Mesenchymal stem cell (in vitro differentiated cells and primary cell): ENCODE data around the gene CIRBP.

Experiments used
- DNase-seq: peaks from one replicate; pipeline ENCODE4 v3.0.0-alpha.2; 2013
- H2AFZ ChIP-seq: one replicate; pipeline ENCODE4 v1.6.1; 2013; ENCODE audit warnings: low read depth, mild to moderate bottlenecking, control low read depth, inconsistent platforms, low read length, moderate library complexity
- H2AK5ac ChIP-seq: 2 replicates; pipeline ENCODE4 v1.6.1; 2013; ENCODE audit warnings: low read length, moderate library complexity, mild to moderate bottlenecking, inconsistent platforms; ENCODE audit not compliant: severe bottlenecking
- H2BK120ac ChIP-seq: one replicate; pipeline ENCODE4 v1.6.1; 2013; ENCODE audit warnings: low read depth, mild to moderate bottlenecking, inconsistent platforms, low read length, moderate library complexity
- H2BK12ac ChIP-seq, 2 experiments: one replicate each; pipeline ENCODE4 v1.6.1; 2013; ENCODE audit warnings: inconsistent platforms in 2 of 2, low read length in 2 of 2, mild to moderate bottlenecking in 2 of 2, moderate library complexity in 2 of 2, control low read depth in 1 of 2
- H2BK15ac ChIP-seq: one replicate; pipeline ENCODE4 v1.6.1; 2013; ENCODE audit warnings: mild to moderate bottlenecking, low read depth, inconsistent platforms; ENCODE audit not compliant: poor library complexity, severe bottlenecking
- H2BK5ac ChIP-seq: 2 replicates; pipeline ENCODE4 v1.6.1; 2013; ENCODE audit warnings: low read depth, mild to moderate bottlenecking, low read length, control low read depth, inconsistent platforms; ENCODE audit not compliant: poor library complexity, severe bottlenecking
- H3K14ac ChIP-seq, 2 experiments: one replicate each; pipeline ENCODE4 v1.6.1; 2013; ENCODE audit warnings: inconsistent platforms in 2 of 2, low read length in 2 of 2, control low read depth in 1 of 2, mild to moderate bottlenecking in 1 of 2, moderate library complexity in 1 of 2
- H3K18ac ChIP-seq, 2 experiments: one replicate each; pipeline ENCODE4 v1.6.1; 2013; ENCODE audit warnings: inconsistent platforms in 2 of 2, low read length in 2 of 2, control low read depth in 1 of 2, low read depth in 1 of 2, mild to moderate bottlenecking in 1 of 2
- H3K23ac ChIP-seq, 2 experiments: one replicate each; pipeline ENCODE4 v1.6.1; 2013; ENCODE audit warnings: inconsistent platforms in 2 of 2, low read length in 2 of 2, mild to moderate bottlenecking in 2 of 2, moderate library complexity in 2 of 2, control low read depth in 1 of 2
- H3K27ac ChIP-seq: 2 replicates; pipeline ENCODE4 v1.5.1; 2013; ENCODE audit warnings: mild to moderate bottlenecking, moderate library complexity, low read length, control low read depth, inconsistent platforms; ENCODE audit not compliant: poor library complexity, severe bottlenecking
- H3K27me3 ChIP-seq, 2 experiments: 2 replicates each; pipeline versions ENCODE4 v1.6.1 to v1.7.0; 2013; ENCODE audit warnings: low read length in 2 of 2, mild to moderate bottlenecking in 2 of 2, moderate library complexity in 2 of 2, control low read depth in 1 of 2, inconsistent platforms in 1 of 2; ENCODE audit not compliant: control insufficient read depth in 1 of 2, insufficient read depth in 1 of 2
- H3K36me3 ChIP-seq, 2 experiments: 2 replicates each; pipeline versions ENCODE4 v1.6.1 to v1.7.0; 2013; ENCODE audit warnings: low read length in 2 of 2, control low read depth in 1 of 2, inconsistent platforms in 1 of 2, low read depth in 1 of 2, mild to moderate bottlenecking in 1 of 2; ENCODE audit not compliant: insufficient read depth in 2 of 2, control insufficient read depth in 1 of 2
- H3K4ac ChIP-seq, 2 experiments: one replicate each; pipeline ENCODE4 v1.6.1; 2013; ENCODE audit warnings: inconsistent platforms in 2 of 2, low read length in 2 of 2, mild to moderate bottlenecking in 2 of 2, moderate library complexity in 2 of 2, control low read depth in 1 of 2, low read depth in 1 of 2
- H3K4me1 ChIP-seq: 2 replicates; pipeline ENCODE4 v1.6.1; 2013; ENCODE audit warnings: low read depth, low read length, control low read depth; ENCODE audit not compliant: control insufficient read depth, insufficient read depth
- H3K4me2 ChIP-seq: 2 replicates; pipeline ENCODE4 v1.6.1; 2013; ENCODE audit warnings: low read length, mild to moderate bottlenecking, inconsistent platforms; ENCODE audit not compliant: poor library complexity, severe bottlenecking
- H3K4me3 ChIP-seq, 2 experiments: 2 replicates each; pipeline versions ENCODE4 v1.5.1 to v1.7.0; 2013; ENCODE audit warnings: low read length in 2 of 2, mild to moderate bottlenecking in 2 of 2, control low read depth in 1 of 2, low read depth in 1 of 2; ENCODE audit not compliant: insufficient read depth in 1 of 2
- H3K79me1 ChIP-seq: replicated peaks from 2 replicates; pipeline ENCODE4 v1.6.1; 2013; ENCODE audit warnings: mild to moderate bottlenecking, control low read depth, low read length, inconsistent platforms; ENCODE audit not compliant: poor library complexity, severe bottlenecking
- H3K9ac ChIP-seq: 2 replicates; pipeline ENCODE4 v1.7.0; 2013; ENCODE audit warnings: mild to moderate bottlenecking, low read length, moderate library complexity
- H3K9me3 ChIP-seq: 2 replicates; pipeline ENCODE4 v1.7.0; 2013; ENCODE audit warnings: mild to moderate bottlenecking, low read length; ENCODE audit not compliant: control insufficient read depth
- H4K8ac ChIP-seq: one replicate; pipeline ENCODE4 v1.6.1; 2013; ENCODE audit warnings: inconsistent platforms, mild to moderate bottlenecking, low read length, moderate library complexity
- H4K91ac ChIP-seq: one replicate; pipeline ENCODE4 v1.6.1; 2013; ENCODE audit warnings: mild to moderate bottlenecking, low read length, inconsistent platforms
- WGBS: methylation state at CpG from one replicate; pipeline ENCODE4 v1.1.7; 2013; ENCODE audit warnings: mixed read lengths; 5-methylcytosine and 5-hydroxymethylcytosine counted together

The CIRBP gene

GRCh38 chr19:1291761-1292418 is 22.8 kb downstream of the CIRBP start:
- no peak overlapping the region for H4K91ac ChIP-seq
- no peak overlapping the region for H3K14ac ChIP-seq
- no peak overlapping the region for H3K27ac ChIP-seq
- no peak overlapping the region for H2AK5ac ChIP-seq
- no peaks in the 10 kb centered on the region for H3K79me1 ChIP-seq
- no peak overlapping the region for H2BK15ac ChIP-seq
- H3K23ac ChIP-seq = no peak overlapping the region
- H3K36me3 ChIP-seq = no peaks in the 10 kb centered on the region
- no peaks in the 10 kb centered on the region for H3K9me3 ChIP-seq
- H2BK5ac ChIP-seq = no peak overlapping the region
- H3K4me3 ChIP-seq = no peak overlapping the region
- H3K4me1 ChIP-seq = peaks cover 17% of the 10 kb centered on the region
- H2BK12ac ChIP-seq = no peak overlapping the region
- no peak overlapping the region for H3K9ac ChIP-seq
- H3K27me3 ChIP-seq = peaks cover 53 to 93% of the 10 kb centered on the region in 2 experiments
- no peak overlapping the region for H2BK120ac ChIP-seq
- WGBS = 83% methylated on average over 20 of the region's 25 CpGs
- H3K4ac ChIP-seq = no peak overlapping the region
- no peak overlapping the region for H3K18ac ChIP-seq
- no peak overlapping the region for H2AFZ ChIP-seq
- DNase-seq = no peak
- H4K8ac ChIP-seq = no peak overlapping the region
- no peak overlapping the region for H3K4me2 ChIP-seq

GRCh38 chr19:1292419-1293151 is 23.5 kb downstream of the CIRBP start:
- no peak overlapping the region for H2BK120ac ChIP-seq
- no peaks in the 10 kb centered on the region for H3K36me3 ChIP-seq
- H3K23ac ChIP-seq = no peak overlapping the region
- H3K9me3 ChIP-seq = no peaks in the 10 kb centered on the region
- no peak overlapping the region for H3K14ac ChIP-seq
- no peak overlapping the region for H3K9ac ChIP-seq
- no peak for DNase-seq
- H4K91ac ChIP-seq = no peak overlapping the region
- peaks cover 47 to 89% of the 10 kb centered on the region in 2 experiments for H3K27me3 ChIP-seq
- H3K4me3 ChIP-seq = no peak overlapping the region
- no peak overlapping the region for H2BK15ac ChIP-seq
- WGBS = 89% methylated on average over 17 of the region's 17 CpGs
- H3K79me1 ChIP-seq = no peaks in the 10 kb centered on the region
- no peak overlapping the region for H4K8ac ChIP-seq
- no peak overlapping the region for H3K4ac ChIP-seq
- no peak overlapping the region for H3K18ac ChIP-seq
- no peak overlapping the region for H3K27ac ChIP-seq
- no peak overlapping the region for H2AFZ ChIP-seq
- no peak overlapping the region for H2AK5ac ChIP-seq
- no peak overlapping the region for H3K4me2 ChIP-seq
- peaks cover 17% of the 10 kb centered on the region for H3K4me1 ChIP-seq
- no peak overlapping the region for H2BK5ac ChIP-seq
- no peak overlapping the region for H2BK12ac ChIP-seq

DNA sequence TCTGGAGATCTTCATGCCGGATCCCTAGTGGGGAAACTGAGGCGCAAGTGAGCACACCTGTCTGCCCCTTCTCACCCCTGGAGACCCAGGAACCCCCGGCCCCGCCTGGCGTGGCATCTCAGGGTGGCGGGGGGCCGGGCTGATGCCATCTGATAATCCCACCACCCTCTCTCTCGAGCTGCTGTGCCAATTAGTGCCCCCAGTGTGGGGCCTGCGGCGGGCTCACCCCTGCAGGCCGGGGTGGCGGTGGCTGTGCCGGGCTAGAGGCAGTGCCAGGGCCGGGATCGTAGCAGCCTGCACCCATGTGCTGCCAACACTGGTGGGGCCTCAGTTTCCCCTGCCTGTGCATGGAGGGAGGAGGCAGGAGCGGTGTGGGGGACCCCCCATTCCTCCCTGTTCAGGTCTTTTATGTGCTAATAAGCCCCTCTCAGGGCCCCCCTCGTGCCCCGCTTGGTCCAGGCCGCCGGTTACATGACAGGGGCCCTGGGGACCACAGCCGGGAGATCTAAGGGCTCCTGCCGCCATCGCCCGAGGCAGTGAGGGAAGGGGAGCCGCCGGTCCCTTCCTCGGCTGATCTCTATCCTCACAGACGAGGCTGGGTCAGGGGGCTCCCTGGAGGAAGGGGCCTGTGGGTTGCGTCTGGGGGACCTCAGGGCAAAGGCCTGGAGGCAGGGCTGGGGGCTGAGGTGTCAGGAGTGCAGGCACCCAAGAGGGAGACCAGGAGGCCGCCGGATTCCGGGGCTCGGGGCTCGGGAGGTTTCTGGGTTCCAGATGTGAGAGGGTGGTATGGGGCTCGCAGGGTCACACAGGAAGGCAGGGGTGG is 24.9 kb downstream of the CIRBP start:
- no peaks in the 10 kb centered on the region for H3K36me3 ChIP-seq
- H3K23ac ChIP-seq = no peak overlapping the region
- peak overlapping the region; percentile 22 for H4K91ac ChIP-seq
- H3K4me2 ChIP-seq = no peak overlapping the region
- no peak overlapping the region for H4K8ac ChIP-seq
- H2BK5ac ChIP-seq = no peak overlapping the region
- peaks cover 40 to 85% of the 10 kb centered on the region in 2 experiments for H3K27me3 ChIP-seq
- H3K79me1 ChIP-seq = no peaks in the 10 kb centered on the region
- no peak overlapping the region for H2BK12ac ChIP-seq
- no peak overlapping the region for H3K18ac ChIP-seq
- H3K4me3 ChIP-seq = no peak overlapping the region
- no peak overlapping the region for H3K14ac ChIP-seq
- no peak overlapping the region for H3K9ac ChIP-seq
- no peak overlapping the region for H2AK5ac ChIP-seq
- H2AFZ ChIP-seq = no peak overlapping the region
- WGBS = 87% methylated on average over 30 of the region's 35 CpGs
- H2BK120ac ChIP-seq = no peak overlapping the region
- DNase-seq = no peak
- no peak overlapping the region for H2BK15ac ChIP-seq
- no peak overlapping the region for H3K4ac ChIP-seq
- H3K4me1 ChIP-seq = peaks cover 13% of the 10 kb centered on the region
- H3K27ac ChIP-seq = no peak overlapping the region
- no peaks in the 10 kb centered on the region for H3K9me3 ChIP-seq

DNA sequence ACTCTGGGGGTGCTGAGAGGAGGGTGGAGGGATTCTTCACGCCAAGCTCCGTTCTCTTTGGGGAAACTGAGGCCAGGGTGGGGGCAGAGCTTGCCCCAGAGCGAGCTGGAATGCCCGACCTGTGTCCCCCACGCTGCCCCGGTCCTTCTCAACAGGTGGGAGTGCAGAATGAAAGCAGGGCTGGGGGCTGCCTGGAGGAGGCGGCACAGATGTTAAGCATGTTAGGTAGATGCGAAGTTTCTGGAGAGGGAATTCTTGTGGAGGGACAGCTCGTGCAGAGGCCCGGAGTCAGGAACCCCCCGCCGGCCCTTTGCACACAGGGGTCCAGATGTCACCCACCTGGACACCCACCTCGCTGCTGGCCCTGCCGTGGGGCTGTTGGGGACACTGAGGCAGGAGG is 25.6 kb downstream of the CIRBP start:
- no peaks in the 10 kb centered on the region for H3K9me3 ChIP-seq
- no peak overlapping the region for H3K4ac ChIP-seq
- peaks cover 13% of the 10 kb centered on the region for H3K4me1 ChIP-seq
- no peaks in the 10 kb centered on the region for H3K79me1 ChIP-seq
- no peak overlapping the region for H4K91ac ChIP-seq
- DNase-seq = no peak
- H2BK120ac ChIP-seq = no peak overlapping the region
- no peak overlapping the region for H2BK15ac ChIP-seq
- no peak overlapping the region for H3K14ac ChIP-seq
- peaks cover 40 to 80% of the 10 kb centered on the region in 2 experiments for H3K27me3 ChIP-seq
- H2AFZ ChIP-seq = no peak overlapping the region
- no peak overlapping the region for H2AK5ac ChIP-seq
- H3K4me2 ChIP-seq = no peak overlapping the region
- H2BK12ac ChIP-seq = no peak overlapping the region
- H3K23ac ChIP-seq = no peak overlapping the region
- no peak overlapping the region for H4K8ac ChIP-seq
- H2BK5ac ChIP-seq = no peak overlapping the region
- no peaks in the 10 kb centered on the region for H3K36me3 ChIP-seq
- H3K4me3 ChIP-seq = no peak overlapping the region
- H3K9ac ChIP-seq = no peak overlapping the region
- H3K27ac ChIP-seq = no peak overlapping the region
- no peak overlapping the region for H3K18ac ChIP-seq
- 75% methylated on average over 12 of the region's 14 CpGs for WGBS
